Suppressor macrophage treated with lipopolysaccharide for 4 hours (primary cell): Measurements from ENCODE around the gene SANBR.
A peak's percentile ranks its signal among the peaks of the same experiment; 100 is the strongest.

ENCODE experiments used
- DNase-seq: peaks from one replicate; pipeline ENCODE4 v3.0.0-alpha.2; 2020

SANBR gene

GRCh38 chr2:61090386-61090921 is 24.8 kb downstream of the SANBR start:
- DNase-seq, result no peak

GRCh38 chr2:61091485-61091884 is 25.8 kb downstream of the SANBR start:
- peak; percentile 23 for DNase-seq

DNA sequence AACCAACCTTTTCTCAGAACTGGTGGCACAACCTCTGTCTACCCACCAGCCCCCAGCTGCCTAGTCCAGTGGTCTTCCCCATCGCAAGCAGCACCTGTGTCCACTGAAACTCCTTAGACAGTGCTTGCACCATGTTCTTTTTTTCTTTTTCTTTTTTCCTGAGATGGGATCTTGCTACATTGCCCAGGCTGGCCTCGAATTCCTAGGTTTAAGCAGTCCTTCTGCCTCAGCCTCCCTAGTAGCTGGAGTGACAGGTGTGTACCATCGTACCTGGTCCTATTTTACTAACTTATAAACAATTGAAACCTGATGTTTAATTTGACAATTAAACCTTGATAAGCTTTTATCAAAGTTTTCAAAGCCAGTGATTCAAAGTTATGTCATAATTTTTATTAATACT is 30.8 kb downstream of the SANBR start:
- DNase-seq, result no peak

- no peak for DNase-seq
Observed at GRCh38 chr2:61100801-61101200, 35.1 kb downstream of the SANBR start.

DNA sequence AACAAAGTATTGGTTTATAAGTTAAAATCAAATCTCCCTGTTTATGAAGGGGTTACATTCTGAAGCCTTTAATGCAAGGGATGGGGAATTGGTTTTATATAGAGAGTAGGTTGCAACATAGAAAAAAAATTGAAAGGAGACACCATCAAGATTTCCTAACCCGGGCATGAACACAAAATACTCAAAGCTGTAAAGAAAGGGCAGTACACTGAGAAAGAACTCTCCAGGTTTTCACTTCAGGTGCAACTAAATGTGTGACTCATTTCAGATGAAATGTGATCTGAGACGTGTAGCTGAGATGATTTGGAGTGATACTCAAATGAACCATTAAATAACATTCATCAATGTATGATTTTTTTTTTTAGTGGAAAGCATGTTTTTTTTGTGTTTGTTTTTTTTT is 43.6 kb downstream of the SANBR start:
- no peak for DNase-seq

DNA sequence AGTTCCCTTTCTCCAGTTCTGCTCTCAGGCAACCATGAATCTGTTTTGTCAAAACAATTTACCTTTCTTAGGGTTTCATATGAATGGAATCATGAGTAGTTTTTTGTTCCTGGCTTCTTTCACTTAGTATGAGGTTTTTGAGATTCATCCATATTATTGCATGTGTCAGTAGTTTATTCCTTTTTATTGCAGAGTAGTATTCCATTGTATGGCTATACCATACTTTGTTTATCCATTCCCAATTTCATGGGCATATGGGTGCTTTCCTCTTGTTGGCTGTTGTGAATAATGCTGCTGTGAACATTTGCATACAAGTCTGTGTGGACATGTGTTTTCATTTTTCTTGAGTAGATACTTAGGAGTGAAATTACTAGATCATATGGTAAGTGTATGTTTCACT is 46.0 kb downstream of the SANBR start:
- DNase-seq, result no peak

DNA sequence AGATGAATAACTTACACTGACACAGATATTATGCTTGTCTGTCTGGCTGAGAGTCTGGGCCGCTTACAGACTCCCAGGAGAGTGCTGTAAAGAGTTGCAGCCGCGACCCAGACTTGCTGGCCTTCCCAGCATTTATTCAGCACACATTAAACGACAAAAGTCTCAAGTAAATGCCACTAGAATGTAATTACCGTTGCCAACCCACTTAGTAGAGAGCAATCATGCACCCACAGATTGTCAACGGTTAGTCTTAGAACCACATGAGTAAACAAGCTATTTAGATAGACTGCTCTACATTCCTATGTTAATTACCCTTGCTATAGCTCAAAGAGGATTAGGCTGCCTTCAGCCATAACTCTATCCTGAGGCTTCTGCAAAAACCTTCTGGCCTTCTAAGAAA is 48.5 kb downstream of the SANBR start:
- DNase-seq, result no peak
